ENCODE measurements around the gene NOL8.
A peak's percentile ranks its signal among the peaks of the same experiment; 100 is the strongest.

NOL8 gene

GRCh38 chr9:92325269-92325990 is at the start of gene NOL8, which contains the start of gene CENPP:
Gene NOL8, minus strand, starts transcription at chr9:92325350. Its CDS starts 1,189 bp downstream, at chr9:92324161.
Gene CENPP, plus strand, starts transcription at chr9:92325953.
- peak; percentile 96 for DNase-seq

- no peak for DNase-seq
Observed at GRCh38 chr9:92373167-92373566, 48.0 kb upstream of the NOL8 start.

GRCh38 chr9:92369075-92369474 is 43.9 kb upstream of the NOL8 start:
- DNase-seq: no peak

- DNase-seq: peak; percentile 65
Observed at GRCh38 chr9:92360083-92360482, 34.9 kb upstream of the NOL8 start.

GRCh38 chr9:92359394-92359995 is 34.3 kb upstream of the NOL8 start:
- peak; percentile 52 for DNase-seq

- DNase-seq: peak; percentile 38
Observed at GRCh38 chr9:92353051-92353450, 27.9 kb upstream of the NOL8 start.

GRCh38 chr9:92350740-92351133 is 25.6 kb upstream of the NOL8 start:
- no peak for DNase-seq

- DNase-seq: no peak
Observed at GRCh38 chr9:92349771-92350739, 24.9 kb upstream of the NOL8 start.

GRCh38 chr9:92345582-92345981 is 20.4 kb upstream of the NOL8 start:
- DNase-seq: no peak

GRCh38 chr9:92342825-92343488 is 17.8 kb upstream of the NOL8 start:
- DNase-seq: peak; percentile 28

- DNase-seq: no peak
Observed at GRCh38 chr9:92341578-92341977, 16.4 kb upstream of the NOL8 start.

- no peak for DNase-seq
Observed at GRCh38 chr9:92333282-92333634, 8.1 kb upstream of the NOL8 start.

GRCh38 chr9:92332577-92333281 is 7.6 kb upstream of the NOL8 start:
- DNase-seq: no peak

- peak; percentile 72 for DNase-seq
Observed at GRCh38 chr9:92328225-92328624, 3.1 kb upstream of the NOL8 start.

GRCh38 chr9:92327283-92327850 is 2.2 kb upstream of the NOL8 start:
- DNase-seq: peak; percentile 30

GRCh38 chr9:92325991-92326500 is 896 bp upstream of the NOL8 start:
- peak; percentile 74 for DNase-seq

GRCh38 chr9:92324889-92325268 is 271 bp downstream of the NOL8 start:
- no peak for DNase-seq

- DNase-seq: peak; percentile 78
Observed at GRCh38 chr9:92324431-92324830, 719 bp downstream of the NOL8 start.

- no peak for DNase-seq
Observed at GRCh38 chr9:92315456-92315855, 9.7 kb downstream of the NOL8 start.

GRCh38 chr9:92313624-92314012 is 11.5 kb downstream of the NOL8 start:
- no peak for DNase-seq

GRCh38 chr9:92312887-92313623 is 12.1 kb downstream of the NOL8 start:
- peak; percentile 72 for DNase-seq

All from hematopoietic multipotent progenitor cell treated with erythropoietin and hydrocortisone succinate and interleukin-3 and kit ligand, for 4 days (in vitro differentiated cells).